Neural progenitor cell (in vitro differentiated cells): Measurements from ENCODE around the gene TMEM63C.

Experiments
- CTCF ChIP-seq: fragments of 200-600 bp; sonication (generic); IDR thresholded peaks from 2 replicates; pipeline ENCODE4 v1.5.1; 2017; ENCODE audit warnings: antibody characterized with exemption, mild to moderate bottlenecking
- EZH2 ChIP-seq: fragments of 200-600 bp; sonication (generic); IDR thresholded peaks from 2 replicates; pipeline ENCODE4 v1.6.1; 2017; ENCODE audit warnings: antibody characterized with exemption, mild to moderate bottlenecking, moderate library complexity

GRCh38 chr14:77267937-77268699 is 86.5 kb downstream of the TMEM63C start:
- no peak for TF ChIP-seq EZH2
- no peak for TF ChIP-seq CTCF
